Measurements from ENCODE around the gene GRN.
A peak's percentile ranks its signal among the peaks of the same experiment; 100 is the strongest.
"Not testable (repeated sequence)": the region's sequence is repeated elsewhere in the genome, so short reads cannot be mapped to it uniquely, and the experiment has no call there.

The GRN gene

DNA sequence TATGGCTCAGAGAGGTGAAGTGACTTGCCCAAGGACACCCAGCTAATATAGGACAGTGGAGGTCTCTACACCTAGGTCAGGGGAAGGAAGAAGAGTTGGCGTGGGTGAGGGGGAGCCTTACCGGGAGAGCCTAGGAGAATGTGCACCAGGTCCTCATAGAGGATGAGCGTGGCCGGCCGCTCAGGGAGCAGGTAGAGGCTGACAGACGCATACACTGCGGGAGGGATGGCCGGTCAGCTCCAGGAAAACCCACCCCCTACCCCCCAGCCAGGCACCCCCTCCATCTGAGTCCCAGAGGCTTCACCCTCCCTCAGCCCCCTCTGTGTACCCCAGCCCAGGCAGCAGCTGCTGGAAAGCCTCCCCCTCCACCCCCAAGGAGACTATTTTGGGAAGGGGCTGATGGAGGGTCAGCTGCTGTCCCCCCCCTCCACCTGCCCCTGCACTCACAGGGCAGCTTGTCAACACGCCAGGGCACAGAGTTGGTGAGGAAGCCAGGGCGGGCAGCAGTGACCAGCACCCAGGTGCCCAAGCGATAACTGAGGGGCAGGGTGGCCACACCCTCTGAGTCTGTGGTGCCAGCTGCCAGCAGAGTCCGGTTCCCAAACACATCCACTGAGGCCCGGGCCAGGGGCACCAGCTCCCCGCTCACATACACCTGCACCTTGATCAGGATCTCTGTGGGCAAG, 14.5 kb downstream of the GRN start:
- DNase-seq (ENCODE audit: insufficient read length, low spot score) = no peak
- FAIRE-seq = no peak

- FAIRE-seq (no peak), DNase-seq (ENCODE audit: insufficient read length, low spot score) (no peak)
Observed at GRCh38 chr17:44360144-44360533, 15.0 kb downstream of the GRN start.

- FAIRE-seq = no peak
Observed at GRCh38 chr17:44360826-44361225, 15.7 kb downstream of the GRN start.

DNA sequence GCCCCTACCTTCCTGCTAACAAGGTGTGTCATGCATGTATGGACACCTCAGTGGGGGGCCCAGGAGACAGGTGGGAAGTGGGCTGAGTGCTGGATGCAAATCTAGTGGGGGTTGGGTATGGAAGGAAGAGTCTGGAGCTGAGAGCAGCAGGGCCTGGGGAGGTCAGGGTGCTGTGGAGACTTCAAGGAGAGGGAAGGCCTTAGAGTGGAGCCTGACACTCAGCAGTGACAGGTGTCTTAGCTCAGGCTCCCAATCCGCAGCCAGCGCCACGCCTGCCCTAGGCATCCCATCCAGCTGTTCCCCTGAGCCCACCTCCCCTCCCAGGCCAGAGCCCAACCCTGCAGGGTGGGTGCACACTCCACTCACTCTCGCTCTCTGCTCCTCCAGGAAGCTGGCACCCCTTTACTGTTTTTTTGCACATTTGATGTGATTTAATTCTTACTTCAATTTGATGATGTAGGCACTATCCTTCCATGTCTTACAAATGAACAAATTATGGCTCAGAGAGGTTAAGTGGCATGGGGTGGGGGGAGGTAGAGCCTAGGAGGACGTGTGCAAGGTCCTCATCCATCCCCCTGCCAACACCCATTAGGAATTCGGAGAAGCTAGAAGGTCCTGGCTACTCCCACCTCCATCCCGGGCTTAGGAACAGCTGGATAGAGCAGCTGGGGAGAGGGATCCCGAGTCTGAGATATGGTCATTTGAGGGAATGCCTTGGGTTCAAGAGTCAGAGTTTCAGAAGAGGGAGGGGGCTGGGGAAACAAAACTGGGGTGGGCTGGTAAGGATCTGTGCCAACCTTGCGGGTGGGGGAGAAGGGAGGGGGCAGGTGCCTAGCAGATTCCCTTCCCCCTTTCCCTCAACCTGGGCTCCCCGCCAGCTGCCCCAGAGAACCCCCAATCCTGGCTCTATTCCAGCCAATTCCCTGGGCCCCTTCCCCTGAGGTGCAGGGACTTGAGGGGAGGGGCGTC, 16.5 kb downstream of the GRN start:
- FAIRE-seq = no peak

More at GRCh38 chr17:44360826-44361225, 15.7 kb downstream of the GRN start:
- no peak for DNase-seq (ENCODE audit: insufficient read length, low spot score)

GRCh38 chr17:44362459-44362948, 17.4 kb downstream of the GRN start:
- DNase-seq (ENCODE audit: insufficient read length, low spot score) (no peak), FAIRE-seq (no peak)

More for the DNA sequence above, 16.5 kb downstream of the GRN start:
- no peak for DNase-seq (ENCODE audit: insufficient read length, low spot score)

- no peak for DNase-seq (ENCODE audit: insufficient read length, low spot score)
- FAIRE-seq = no peak
Observed at GRCh38 chr17:44362949-44363612, 18.0 kb downstream of the GRN start.

- DNase-seq (ENCODE audit: insufficient read length, low spot score) (peak; percentile 92), FAIRE-seq (peak; percentile 53)
Observed at GRCh38 chr17:44363613-44364159, 18.6 kb downstream of the GRN start, which contains the start of gene FAM171A2. TSS of gene FAM171A2 (minus strand) at chr17:44363853. CDS start at chr17:44363714, 139 bp downstream.

DNA sequence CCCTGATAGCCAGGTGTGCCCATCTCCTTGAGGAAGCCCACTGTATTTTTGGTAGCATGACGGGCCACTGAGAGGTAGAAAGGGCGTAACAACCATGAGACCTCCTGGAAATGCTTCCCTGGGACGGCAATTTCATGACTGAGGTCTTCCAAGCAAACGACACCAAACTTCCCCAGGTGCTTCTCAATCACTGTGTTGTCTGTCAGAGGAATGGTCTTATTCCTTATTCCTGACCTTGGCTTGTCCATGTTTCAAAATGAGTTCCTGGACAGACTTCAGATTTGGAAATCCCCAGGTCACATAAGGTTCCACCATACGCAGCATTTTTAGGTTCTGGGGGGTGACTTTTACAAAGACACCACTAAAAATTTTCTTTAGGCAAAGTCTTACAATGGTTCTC, 19.9 kb downstream of the GRN start:
- not testable (repeated sequence) for DNase-seq (ENCODE audit: insufficient read length, low spot score); FAIRE-seq

- DNase-seq (ENCODE audit: insufficient read length, low spot score) (no peak), FAIRE-seq (no peak)
Observed at GRCh38 chr17:44367231-44367979, 22.3 kb downstream of the GRN start.

DNA sequence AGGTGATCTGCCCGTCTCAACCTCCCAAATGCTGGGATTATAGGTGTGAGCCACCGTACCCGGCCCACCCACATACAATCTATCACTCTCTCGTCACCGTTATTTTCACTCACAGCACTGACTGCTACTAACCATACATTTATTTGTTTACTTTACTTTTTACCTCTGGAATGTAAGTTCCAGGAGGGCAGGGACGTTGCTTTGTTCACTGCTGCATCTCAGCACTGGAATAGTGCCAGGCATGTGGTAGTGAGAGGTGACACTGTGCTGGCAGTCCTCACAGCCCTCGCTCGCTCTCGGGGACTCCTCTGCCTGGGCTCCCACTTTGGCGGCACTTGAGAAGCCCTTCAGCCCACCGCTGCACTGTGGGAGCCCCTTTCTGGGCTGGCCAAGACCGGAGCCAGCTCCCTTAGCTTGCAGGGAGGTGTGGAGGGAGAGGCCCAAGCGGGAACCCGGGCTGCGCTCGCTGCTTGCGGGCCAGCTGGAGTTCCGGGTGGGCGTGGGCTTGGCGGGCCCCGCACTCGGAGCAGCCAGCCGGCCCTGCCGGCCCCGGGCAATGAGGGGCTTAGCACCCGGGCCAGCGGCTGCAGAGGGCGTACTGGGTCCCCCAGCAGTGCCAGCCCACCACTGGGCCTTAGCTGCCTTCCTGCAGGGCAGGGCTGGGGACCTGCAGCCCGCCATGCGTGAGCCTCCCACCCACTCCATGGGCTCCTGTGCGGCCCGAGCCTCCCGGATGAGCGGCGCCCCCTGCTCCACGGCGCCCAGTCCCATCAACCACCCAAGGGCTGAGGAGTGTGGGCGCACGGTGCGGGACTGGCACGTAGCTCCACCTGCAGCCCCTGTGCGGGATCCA, 23.5 kb downstream of the GRN start:
- not testable (repeated sequence) for DNase-seq (ENCODE audit: insufficient read length, low spot score); FAIRE-seq

DNA sequence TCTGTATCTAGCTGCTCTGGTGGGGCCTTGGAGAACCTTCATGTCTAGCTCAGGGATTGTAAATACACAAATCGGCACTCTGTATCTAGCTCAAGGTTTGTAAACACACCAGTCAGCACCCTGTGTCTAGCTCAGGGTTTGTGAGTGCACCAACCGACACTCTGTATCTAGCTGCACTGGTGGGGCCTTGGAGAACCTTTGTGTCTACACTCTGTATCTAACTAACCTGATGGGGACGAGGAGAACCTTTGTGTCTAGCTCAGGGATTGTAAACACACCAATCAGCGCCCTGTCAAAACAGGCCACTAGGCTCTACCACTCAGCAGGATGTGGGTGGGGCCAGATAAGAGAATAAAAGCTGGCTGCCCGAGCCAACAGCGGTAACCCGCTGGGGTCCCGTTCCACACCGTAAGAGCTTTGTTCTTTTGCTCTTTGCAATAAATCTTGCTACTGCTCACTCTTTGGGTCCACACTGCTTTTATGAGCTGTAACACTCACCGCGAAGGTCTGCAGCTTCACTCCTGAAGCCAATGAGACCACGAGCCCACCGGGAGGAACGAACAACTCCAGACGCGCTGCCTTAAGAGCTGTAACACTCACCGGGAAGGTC, 24.4 kb downstream of the GRN start:
- FAIRE-seq; DNase-seq (ENCODE audit: insufficient read length, low spot score): not testable (repeated sequence)

DNA sequence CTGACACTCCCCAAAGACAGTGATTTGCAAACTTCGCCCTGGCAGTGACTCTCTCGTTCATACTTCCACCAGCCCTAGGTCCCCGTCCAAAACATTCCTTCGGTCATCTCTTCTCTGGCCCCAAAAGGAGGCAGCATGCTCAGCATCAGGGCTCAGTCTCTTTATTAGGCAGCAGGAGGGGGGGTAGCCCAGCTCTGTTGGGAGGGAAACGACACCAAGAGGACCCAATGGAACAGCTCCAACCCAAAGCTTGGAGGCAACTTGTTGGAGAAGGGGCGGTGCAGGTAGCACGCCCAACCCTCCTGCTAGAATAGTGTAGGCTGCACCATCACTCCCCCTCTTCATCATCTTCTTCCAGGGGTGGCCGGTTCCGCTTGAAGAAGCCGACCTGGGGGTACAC, 26.9 kb downstream of the GRN start:
- no peak for FAIRE-seq

GRCh38 chr17:44374306-44375195, 29.4 kb downstream of the GRN start:
- FAIRE-seq (no peak), DNase-seq (ENCODE audit: insufficient read length, low spot score) (no peak)

More for the DNA sequence above, 26.9 kb downstream of the GRN start:
- no peak for DNase-seq (ENCODE audit: insufficient read length, low spot score)

DNA sequence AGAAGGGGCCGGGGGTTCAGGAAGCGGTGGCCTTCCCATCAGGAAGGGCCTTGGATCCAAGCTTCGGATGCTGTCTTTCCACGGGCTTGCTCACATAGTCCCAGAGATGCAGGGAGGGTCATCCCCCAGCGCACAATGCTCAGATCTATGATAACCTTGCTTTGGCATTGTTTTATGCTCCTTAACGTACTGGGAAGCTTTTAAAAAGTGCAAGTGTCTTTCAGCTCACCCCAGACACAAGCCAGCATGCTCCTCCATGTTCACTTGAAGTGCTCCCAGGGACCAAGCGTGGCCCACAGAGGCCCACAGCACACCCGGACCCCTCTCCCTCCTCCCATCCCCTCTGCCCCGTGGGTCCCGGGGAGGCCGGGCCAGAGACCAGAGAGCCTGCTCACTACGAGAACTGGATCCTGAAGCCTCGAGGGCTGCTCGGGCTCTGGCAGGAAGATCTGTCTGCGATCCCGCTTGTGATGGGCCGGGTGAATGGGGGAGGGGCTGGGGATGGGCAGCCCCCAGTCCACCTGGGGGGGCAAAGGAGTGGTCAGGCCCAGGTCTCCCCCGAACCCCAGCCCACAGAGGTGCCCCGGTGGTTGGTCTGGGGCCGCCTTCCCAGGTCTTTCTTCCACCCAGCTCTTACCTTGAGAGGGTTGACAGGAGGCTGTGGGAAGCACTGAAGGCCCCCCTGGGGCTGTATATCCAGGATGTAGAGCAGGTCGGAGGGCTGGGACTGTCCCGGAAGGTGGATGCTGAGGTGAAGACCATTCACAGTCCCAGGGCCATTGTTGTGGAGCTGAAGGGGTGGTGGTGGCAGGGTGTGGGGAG, 30.3 kb downstream of the GRN start:
- FAIRE-seq = no peak
- DNase-seq (ENCODE audit: insufficient read length, low spot score) = no peak

DNA sequence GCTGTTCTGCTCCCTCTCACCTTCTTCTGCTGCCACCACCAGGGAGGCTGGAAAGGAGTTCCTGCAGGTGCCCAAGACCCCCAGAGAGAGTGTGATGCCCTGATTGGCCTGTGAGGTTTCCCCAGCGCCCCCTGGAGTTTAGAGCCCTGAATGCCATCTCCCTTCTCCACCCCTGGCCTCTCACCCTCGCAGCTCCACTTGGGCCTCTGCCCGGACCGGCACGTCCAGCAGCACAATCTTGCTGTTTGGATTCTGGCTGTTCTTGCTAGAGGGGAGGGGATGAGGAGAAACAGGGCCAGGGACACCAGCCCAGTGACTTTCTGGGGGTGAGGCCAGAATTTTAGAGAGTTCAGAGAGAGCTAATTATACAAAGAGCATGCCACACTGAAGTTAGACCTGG, 31.0 kb downstream of the GRN start:
- FAIRE-seq (no peak), DNase-seq (ENCODE audit: insufficient read length, low spot score) (no peak)

- FAIRE-seq (no peak), DNase-seq (ENCODE audit: insufficient read length, low spot score) (no peak)
Observed at GRCh38 chr17:44376779-44377178, 31.7 kb downstream of the GRN start.
